HG02763 (cell line): ENCODE measurements around the gene SLC25A13.

Source experiments
- ATAC-seq: cut with Tn5 transposase; IDR thresholded peaks from one replicate; pipeline ENCODE4 v1.9.1; 2021; ENCODE audit warnings: mild to moderate bottlenecking, moderate library complexity; ENCODE audit not compliant: unreplicated experiment

The SLC25A13 gene

DNA sequence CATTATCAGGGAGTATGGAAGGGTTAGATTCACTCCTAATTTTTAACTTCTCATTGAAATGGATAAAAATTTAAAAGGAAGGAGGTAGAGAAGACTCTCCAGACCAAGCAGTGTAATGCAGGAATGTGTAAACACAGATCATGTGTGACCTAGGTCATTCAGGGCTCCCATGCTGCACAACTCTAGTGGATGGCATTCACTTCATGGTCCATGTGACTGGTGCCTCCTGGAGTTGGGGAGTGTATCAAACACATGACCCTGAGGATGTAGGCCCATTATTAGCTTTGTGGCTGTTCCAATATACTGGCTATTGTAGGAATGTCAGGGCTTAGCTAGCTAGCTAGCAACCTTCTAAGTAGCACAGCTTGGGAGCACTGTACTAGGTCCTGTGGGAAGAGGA lies 109.9 kb downstream of the SLC25A13 start:
- ATAC-seq: no peak

DNA sequence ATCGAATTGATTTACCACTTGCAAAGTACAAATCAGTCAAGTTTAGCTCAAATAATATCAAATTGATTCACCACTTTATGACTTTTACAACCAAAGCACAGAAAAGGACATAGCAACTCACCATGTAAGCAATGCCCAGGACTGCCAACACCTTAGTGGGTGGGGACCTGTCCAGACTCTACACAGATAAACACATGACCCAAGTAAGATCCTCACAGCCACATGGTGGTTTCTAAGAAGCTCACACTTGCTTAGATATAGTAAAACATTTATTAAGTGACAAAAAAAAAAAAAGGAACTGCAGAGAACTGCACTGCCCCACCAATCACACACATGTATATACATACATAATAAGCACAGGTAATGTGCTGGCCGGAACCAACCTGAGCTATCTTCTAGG lies 116.2 kb downstream of the SLC25A13 start:
- ATAC-seq: no peak

DNA sequence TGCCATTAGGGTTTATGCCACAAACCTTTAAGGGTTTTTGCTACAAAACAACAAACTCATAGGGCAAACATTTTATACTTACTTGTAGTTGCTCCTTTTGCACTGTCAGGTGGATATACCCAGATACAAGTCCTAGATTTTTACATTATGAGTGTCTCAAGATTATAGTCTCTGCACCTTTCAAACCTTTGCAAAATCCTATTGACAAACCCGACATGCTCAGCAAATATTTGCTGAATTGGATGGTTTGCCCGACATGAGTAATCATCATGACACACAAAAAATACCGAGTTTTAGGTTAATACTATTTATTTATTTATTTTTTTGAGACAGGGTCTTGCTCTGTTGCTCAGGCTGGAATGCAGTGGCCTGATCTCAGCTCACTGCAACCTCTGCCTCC lies 117.3 kb downstream of the SLC25A13 start:
- no peak for ATAC-seq

GRCh38 chr7:96203786-96204185 lies 118.1 kb downstream of the SLC25A13 start:
- no peak for ATAC-seq

DNA sequence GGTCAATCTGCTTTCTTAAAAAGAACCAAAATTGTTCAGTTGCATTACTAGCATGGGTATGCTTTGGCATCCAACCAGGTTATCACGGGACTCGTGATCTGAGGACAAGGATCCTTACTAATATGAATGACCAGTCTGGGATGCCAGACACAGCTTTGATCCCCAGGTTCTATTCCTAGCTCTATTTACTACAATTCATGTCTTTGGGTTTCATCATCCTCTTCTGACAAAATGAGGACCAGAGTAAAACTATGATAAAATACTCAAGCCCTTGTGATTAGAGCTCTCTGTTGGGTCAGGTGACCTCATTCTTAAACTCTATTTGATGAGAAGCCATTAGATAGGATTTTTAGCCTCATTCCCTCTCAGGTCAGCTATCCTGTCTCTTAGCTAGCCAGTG lies 119.8 kb downstream of the SLC25A13 start:
- ATAC-seq: no peak

DNA sequence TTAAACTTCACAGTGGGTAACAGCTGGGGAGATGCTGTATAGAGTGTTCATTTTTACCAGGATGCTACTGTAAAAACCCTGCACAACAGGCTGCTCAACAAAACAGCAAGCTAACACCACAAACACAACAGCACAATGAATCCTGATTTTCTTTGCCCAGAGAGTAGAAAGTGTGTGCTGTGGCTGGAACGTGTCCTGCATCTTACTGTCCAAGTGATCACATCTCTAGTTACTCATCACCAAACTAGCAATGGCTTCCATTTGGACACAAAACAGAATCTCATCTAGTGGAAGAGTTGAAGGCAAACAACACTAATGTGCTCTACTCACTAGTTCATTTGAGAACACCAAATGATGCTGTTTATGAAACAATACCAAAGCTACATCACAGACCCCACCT lies 121.2 kb downstream of the SLC25A13 start:
- ATAC-seq: no peak

DNA sequence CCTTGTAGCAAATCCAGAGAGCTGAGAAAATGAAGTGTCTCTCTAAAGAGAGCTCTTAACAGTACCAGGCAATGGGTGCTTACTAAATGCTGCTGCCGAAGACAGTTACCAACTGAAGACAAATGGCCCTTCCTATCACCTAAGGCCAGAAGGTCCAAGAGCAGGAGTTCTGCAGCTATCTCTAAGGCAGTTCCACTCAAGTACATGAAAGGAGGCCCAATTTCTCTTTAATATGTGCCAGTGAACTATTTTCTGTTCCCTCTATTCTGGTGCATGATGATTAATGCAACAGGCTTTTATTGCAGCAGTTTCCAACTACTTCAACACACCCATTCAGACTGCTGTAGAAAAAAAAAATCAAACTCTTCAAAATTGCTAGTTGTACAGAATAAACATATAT lies 122.5 kb downstream of the SLC25A13 start:
- ATAC-seq: no peak

DNA sequence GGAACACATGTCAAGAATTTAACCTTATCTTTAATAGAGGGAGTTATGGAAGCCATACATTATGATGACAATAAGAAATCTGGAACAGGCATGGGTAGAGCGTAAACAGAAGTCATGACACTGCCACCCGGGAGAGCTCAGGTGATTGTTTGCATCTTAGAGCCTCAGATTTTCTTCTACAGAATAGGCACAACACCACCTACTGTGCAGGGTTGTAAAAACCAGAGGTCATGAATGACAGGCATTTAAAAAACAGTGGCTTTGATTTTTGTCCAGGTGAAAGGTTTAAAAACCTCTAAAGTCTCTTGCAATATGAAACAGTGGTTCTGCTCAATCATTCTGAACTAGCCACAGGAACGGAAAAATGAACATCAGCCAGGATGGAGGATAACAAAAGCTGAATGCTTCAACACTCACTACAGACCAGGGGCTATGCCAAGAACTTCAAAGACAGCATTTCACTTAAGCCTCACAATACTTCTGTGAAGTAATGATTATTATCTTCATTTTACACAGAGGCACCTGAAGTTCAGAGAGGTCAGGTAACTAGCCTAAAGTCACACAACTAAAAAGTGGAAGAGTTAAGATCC lies 123.8 kb downstream of the SLC25A13 start:
- ATAC-seq: no peak

DNA sequence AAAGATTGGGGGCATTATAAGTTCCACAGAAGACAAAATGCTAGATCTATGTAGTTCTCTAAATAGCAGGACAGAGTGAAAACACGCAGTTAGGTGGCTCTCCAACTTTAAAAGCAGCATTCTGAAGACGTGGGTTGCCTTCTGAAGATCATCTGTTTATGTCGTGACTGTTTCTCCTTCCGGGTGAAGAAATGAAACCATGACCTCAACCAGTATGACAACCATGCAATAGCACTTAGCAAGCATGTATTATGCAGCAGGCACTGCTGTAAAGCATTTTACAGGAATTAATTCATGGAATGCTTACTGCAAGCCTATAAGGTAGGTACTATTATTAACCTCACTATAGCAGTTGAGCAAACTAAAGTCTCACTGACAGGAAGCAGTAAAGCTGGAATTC lies 125.2 kb downstream of the SLC25A13 start:
- no peak for ATAC-seq

DNA sequence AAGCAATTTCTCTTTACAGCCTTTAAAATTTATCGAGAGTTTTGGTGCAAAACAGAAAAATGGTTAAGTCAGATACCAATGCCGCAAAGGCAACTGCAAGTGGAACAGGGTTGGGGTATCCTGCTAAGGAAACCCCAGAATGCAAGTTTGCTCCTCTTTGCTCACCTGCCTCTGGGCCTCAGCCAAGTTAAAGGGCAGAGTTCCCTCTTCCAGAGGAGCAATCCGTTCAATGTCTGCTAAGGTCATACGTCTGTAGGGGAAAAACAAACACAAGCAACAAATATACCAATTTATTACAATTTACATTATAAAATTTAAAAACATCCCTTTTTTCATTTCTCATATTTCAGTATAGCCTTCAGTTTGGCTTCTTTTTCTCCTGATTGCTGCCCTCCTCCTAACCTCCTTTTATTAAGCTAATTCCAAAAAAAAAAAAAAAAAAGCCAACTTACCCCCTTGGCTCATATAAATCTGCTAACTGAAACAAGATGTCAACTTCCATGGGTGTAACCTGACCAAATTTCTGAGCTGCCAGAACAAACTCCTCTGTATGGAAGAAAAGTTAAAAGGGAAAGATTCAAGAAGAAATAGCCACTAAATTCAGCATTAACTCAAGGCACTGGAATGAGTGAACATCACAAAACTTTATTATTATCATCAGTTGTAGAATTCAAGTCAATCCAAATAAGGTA lies 132.6 kb downstream of the SLC25A13 start:
- no peak for ATAC-seq

GRCh38 chr7:96188591-96188991 lies 133.3 kb downstream of the SLC25A13 start:
- no peak for ATAC-seq

GRCh38 chr7:96188174-96188581 lies 133.7 kb downstream of the SLC25A13 start:
- ATAC-seq: no peak

GRCh38 chr7:96187735-96188134 lies 134.2 kb downstream of the SLC25A13 start:
- ATAC-seq: no peak

DNA sequence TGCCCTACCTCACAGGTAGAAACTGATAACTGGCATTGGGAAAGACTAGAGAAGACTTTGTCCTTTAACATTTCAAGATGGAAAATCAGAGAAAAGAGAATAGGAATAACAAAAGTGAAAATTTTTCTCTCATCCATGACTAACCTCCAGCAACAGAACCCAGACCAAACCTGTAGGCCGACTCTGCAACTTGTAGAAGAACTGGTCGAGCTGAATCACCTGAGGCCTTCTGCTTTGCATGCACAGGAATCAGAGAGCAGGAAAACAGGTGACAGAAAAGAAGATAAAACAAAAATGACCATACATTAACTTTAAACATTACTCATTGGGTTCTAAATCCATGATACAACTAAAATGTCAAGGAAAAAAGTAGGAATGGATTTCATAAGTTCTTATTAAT lies 137.1 kb downstream of the SLC25A13 start:
- no peak for ATAC-seq

- ATAC-seq: no peak
Observed at GRCh38 chr7:96183163-96183670, 138.7 kb downstream of the SLC25A13 start.

- ATAC-seq: peak; percentile 93
Observed at GRCh38 chr7:96182424-96183158, 139.3 kb downstream of the SLC25A13 start.

DNA sequence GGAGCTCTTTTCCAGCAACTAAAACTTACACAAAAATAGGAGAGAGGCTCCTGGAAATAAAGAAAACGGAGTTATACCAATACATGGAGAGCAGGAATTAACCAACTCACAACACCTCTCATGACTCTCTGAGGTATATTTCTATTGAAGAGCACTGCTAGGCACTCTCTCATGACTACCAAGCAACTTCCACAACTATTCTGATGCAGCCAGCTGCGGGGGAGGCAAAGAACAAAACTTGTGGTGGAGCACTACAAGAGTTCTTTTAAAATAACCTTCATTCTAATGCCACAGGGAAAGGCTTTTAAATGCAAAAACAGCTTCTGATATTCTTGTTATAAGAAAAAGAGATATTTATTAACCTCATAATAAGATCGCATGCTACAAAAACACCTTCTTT lies 140.7 kb downstream of the SLC25A13 start:
- ATAC-seq: no peak

DNA sequence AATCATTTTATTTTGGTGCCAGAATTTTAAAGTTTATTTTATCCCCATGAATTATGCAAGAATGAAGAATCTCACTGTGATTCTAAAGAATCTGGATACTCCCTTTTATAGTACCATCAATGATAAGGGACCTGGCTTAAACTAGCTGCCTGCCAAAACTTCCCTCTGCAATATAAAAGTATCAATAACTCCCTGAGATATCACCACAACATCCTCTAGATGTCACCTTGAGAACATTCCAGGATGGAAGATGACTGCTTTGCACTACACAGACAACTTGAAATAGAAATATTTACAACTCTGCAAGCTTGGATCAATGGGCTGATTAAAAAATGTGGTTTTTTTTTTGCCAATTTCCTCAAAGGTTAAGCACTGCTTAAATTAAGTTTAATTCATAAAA lies 142.1 kb downstream of the SLC25A13 start:
- ATAC-seq: no peak

DNA sequence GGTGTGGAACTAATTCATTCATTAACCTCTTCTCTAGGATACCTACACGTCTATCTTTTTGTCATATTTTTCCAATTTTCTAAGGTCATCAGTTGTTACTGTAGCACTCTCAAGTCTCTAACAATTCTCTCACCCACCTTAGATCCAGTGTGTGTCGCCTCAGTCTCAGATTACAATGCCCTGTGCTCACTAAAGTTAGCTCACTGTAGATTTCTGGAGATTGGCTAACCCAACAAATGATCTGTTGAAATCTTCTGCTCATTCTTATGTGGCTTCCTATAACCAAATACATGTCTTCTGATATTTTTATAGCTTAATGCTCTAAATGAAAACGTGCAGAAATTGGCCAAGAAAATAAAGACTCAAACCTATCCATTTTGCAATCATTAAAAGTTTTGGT lies 142.6 kb downstream of the SLC25A13 start:
- no peak for ATAC-seq

GRCh38 chr7:96178581-96178980 lies 143.3 kb downstream of the SLC25A13 start:
- ATAC-seq: no peak

DNA sequence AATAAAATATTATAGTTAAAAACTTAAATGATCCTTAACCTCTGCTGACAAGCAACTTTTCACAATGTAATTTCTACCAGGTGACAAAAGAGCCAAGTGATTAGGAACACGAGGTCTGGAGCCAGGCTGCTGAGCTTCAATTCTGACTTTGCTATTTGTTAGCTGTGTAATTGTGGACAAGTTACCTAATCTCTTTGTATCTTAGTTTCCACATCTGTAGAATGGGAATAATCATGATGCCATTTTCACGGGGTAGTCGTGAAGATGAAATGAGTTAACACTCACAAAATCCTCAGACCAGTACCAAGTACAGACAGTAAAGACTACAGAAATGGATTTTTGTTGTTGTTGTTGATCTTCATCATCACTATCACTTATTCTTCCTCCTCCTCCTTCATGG lies 144.5 kb downstream of the SLC25A13 start:
- no peak for ATAC-seq

DNA sequence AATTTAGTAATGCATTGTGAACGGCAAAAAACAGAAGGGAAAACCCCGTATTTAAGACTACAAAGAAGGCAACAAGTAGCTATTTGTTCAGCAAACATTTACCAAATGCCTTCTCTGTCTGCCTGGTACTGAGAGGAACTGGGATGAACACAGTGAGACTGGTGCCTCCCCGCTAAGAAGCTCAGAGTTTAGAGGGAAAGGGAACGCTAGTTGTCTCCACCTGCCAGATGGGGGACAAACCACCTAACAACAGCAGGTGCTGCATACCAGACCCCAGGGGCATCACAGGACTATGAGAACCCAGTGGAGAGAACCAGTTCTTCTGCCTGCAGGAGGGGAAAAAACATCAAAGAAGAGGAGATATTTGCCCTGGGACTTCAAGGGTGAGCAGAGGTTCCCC lies 147.1 kb downstream of the SLC25A13 start:
- no peak for ATAC-seq
